Ishikawa (cell line): ENCODE data around the gene PCNT.

Experiments
- CEBPB ChIP-seq: IDR thresholded peaks from 2 replicates; pipeline ENCODE4 v1.6.1; 2012
- CREB1 ChIP-seq: IDR thresholded peaks from 2 replicates; pipeline ENCODE4 v1.6.1; 2012; ENCODE audit warnings: low read depth
- EGR1 ChIP-seq: IDR thresholded peaks from 2 replicates; pipeline ENCODE4 v1.6.1; 2012
- EP300 ChIP-seq: IDR thresholded peaks from 2 replicates; pipeline ENCODE4 v1.6.1; 2012; ENCODE audit warnings: borderline replicate concordance
- FOXM1 ChIP-seq: IDR thresholded peaks from 2 replicates; pipeline ENCODE4 v1.6.1; 2012; ENCODE audit warnings: low read depth, borderline replicate concordance
- NFIC ChIP-seq: IDR thresholded peaks from 2 replicates; pipeline ENCODE4 v1.6.1; 2012
- RAD21 ChIP-seq: IDR thresholded peaks from 2 replicates; pipeline ENCODE4 v1.6.1; 2012; ENCODE audit warnings: low read depth
- TAF1 ChIP-seq: IDR thresholded peaks from 2 replicates; pipeline ENCODE4 v1.6.1; 2012; ENCODE audit warnings: low read depth, mild to moderate bottlenecking
- TCF12 ChIP-seq: IDR thresholded peaks from 2 replicates; pipeline ENCODE4 v1.6.1; 2012; ENCODE audit warnings: low read depth
- TEAD4 ChIP-seq: IDR thresholded peaks from 2 replicates; pipeline ENCODE4 v1.6.1; 2012
- YY1 ChIP-seq: IDR thresholded peaks from 2 replicates; pipeline ENCODE4 v1.6.1; 2012; ENCODE audit warnings: low read depth
- ZBTB7A ChIP-seq: IDR thresholded peaks from 2 replicates; pipeline ENCODE4 v1.6.1; 2012; ENCODE audit warnings: low read depth
- TF ChIP-seq, protein P1 (sequence below): IDR thresholded peaks from 2 replicates; pipeline ENCODE4 v1.6.1; 2012
- TF ChIP-seq, protein P2 (sequence below): IDR thresholded peaks from 2 replicates; pipeline ENCODE4 v1.6.1; 2012; ENCODE audit warnings: low read depth, mild to moderate bottlenecking
- TF ChIP-seq, protein P3 (sequence below): IDR thresholded peaks from 2 replicates; pipeline ENCODE4 v1.6.1; 2012

The PCNT gene

DNA sequence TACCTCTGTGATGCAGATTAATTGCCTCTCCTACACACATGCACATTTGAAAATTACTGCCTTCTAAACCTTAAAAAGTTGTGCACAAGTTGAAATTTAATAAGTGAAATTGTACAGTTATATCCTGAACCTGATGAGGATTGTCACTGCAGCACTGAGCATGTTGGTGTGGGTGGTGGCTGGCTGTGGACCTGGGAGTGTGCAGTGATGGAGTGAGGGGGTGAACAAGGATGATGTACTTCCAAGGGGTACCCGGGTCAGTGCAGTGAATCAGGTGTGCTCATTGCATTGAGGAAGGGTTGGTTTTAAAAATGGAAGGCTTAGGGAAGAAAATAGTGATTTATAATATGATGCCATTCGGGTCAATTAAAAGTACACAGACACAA lies 158.9 kb downstream of the PCNT start:
- TF ChIP-seq, protein P1, sequence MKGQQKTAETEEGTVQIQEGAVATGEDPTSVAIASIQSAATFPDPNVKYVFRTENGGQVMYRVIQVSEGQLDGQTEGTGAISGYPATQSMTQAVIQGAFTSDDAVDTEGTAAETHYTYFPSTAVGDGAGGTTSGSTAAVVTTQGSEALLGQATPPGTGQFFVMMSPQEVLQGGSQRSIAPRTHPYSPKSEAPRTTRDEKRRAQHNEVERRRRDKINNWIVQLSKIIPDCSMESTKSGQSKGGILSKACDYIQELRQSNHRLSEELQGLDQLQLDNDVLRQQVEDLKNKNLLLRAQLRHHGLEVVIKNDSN = no peak

DNA sequence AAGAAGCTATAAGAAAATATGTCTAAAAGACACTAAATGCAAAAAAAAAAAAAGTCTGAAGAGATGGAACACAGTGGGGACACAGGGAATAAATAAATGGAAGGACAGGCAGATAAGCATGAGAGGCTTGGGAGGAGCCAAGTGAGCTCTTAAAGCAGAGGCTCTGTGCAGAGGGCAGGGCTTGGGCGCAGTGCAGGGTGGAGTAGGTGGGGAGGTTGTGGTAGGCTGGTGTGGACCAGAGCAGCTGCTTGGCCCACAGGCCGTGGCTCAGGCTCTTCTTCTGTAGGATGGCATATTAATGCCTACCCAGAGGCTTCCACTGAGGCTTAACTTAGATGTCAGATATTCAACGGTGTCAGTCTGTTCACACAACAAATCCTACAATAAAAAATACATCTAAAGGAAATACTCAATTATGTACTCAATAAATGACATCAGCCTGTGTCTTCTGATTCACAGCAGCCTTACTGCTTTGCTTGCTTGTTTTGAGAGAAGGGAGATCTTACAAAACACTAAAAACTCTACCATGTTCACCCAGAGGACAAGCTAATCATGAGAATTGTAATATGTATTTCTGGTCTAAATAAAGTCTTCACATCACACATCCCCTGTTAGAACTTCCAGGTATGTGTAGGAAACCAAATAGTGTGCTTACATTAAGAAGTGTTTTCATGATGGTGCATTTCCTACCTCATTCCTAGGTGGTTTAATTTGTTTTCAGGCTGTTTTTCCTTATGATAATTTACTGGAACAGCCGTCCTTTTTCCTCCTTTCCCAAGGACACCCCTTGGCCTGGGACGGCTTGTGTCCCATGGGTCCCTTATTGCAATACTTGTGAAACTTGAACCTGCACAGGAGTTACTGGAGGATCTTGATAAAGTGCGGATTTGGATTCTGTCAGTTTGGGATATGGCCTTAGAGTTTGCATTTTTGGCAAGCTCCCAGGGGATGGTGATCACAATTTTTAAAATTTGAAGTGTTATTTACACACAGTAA lies 159.6 kb downstream of the PCNT start:
- TF ChIP-seq YY1 (no peak), TEAD4 (no peak), TCF12 (no peak), RAD21 (no peak), FOXM1 (no peak), EP300 (no peak), CREB1 (no peak), TAF1 (no peak), ZBTB7A (no peak), NFIC (no peak)
- TF ChIP-seq, protein P2, sequence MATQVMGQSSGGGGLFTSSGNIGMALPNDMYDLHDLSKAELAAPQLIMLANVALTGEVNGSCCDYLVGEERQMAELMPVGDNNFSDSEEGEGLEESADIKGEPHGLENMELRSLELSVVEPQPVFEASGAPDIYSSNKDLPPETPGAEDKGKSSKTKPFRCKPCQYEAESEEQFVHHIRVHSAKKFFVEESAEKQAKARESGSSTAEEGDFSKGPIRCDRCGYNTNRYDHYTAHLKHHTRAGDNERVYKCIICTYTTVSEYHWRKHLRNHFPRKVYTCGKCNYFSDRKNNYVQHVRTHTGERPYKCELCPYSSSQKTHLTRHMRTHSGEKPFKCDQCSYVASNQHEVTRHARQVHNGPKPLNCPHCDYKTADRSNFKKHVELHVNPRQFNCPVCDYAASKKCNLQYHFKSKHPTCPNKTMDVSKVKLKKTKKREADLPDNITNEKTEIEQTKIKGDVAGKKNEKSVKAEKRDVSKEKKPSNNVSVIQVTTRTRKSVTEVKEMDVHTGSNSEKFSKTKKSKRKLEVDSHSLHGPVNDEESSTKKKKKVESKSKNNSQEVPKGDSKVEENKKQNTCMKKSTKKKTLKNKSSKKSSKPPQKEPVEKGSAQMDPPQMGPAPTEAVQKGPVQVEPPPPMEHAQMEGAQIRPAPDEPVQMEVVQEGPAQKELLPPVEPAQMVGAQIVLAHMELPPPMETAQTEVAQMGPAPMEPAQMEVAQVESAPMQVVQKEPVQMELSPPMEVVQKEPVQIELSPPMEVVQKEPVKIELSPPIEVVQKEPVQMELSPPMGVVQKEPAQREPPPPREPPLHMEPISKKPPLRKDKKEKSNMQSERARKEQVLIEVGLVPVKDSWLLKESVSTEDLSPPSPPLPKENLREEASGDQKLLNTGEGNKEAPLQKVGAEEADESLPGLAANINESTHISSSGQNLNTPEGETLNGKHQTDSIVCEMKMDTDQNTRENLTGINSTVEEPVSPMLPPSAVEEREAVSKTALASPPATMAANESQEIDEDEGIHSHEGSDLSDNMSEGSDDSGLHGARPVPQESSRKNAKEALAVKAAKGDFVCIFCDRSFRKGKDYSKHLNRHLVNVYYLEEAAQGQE = no peak
- TF ChIP-seq, protein P1 = no peak

DNA sequence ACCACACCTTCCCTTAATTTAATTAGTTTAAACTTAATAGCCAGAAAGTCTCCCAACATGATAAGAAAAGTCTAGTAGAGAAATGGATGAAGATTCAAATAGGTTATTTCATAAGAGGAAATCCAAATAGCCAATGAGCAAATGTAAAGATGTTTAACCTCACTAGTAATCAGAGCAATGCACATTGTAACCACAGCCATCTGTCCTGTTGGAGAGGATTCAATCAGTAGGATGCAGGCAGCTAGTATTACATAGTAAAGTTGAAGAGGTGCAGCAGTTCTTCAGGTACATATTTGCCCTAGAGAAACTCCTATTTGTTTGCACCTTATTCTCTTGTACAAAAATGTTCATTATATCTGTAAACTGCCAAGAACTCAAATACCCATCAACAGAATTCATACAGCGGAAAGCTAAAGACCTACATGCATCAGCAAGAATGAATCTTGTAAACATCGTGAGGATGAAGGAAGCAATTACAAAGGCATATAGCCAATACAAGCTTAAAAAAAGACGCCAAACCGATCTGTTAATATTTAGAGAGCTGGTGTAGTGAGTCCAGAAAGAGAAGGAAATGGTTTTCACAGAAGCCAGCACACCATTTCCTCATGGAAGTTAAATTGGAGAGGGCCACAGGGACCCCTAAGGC lies 162.6 kb downstream of the PCNT start:
- no peak for TF ChIP-seq TCF12
- no peak for TF ChIP-seq RAD21
- TF ChIP-seq TAF1 = no peak
- no peak for TF ChIP-seq EGR1
- TF ChIP-seq CEBPB = no peak
- no peak for TF ChIP-seq NFIC
- no peak for TF ChIP-seq EP300
- TF ChIP-seq, protein P3, sequence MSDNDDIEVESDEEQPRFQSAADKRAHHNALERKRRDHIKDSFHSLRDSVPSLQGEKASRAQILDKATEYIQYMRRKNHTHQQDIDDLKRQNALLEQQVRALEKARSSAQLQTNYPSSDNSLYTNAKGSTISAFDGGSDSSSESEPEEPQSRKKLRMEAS = no peak
- no peak for TF ChIP-seq TEAD4
- TF ChIP-seq CREB1 = no peak
- no peak for TF ChIP-seq ZBTB7A
- TF ChIP-seq, protein P2 = no peak

DNA sequence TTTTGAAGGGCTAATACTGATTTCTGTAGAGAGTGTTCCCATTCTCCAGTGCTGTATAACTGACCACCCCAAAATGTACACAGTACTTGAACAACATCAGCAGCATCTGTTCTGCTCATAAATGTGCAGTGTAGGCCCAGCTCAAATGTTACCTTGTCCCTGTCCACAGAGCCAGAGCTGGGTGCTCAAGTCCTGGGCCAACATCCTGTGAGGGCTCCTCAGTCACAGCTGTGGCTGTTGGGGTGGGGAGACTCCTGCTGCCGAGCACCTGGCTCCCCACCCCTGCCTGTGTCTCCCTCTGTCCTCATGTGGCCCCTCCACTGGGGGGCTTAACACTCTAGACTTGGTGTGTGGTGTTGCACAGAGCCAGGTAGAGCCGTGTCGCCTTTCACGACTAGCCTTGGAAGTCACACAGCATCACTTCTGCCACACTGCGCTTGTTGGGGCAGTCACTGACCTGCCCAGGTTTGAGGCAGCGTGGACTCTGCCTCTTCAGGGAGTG lies 165.3 kb downstream of the PCNT start:
- no peak for TF ChIP-seq TAF1
- no peak for TF ChIP-seq NFIC
- no peak for TF ChIP-seq ZBTB7A
- TF ChIP-seq YY1 = no peak
- TF ChIP-seq, protein P1 = no peak
- no peak for TF ChIP-seq TCF12
- no peak for TF ChIP-seq TEAD4
- no peak for TF ChIP-seq CREB1
- no peak for TF ChIP-seq RAD21
- no peak for TF ChIP-seq FOXM1
- TF ChIP-seq, protein P2 = no peak
- no peak for TF ChIP-seq CEBPB
